Right lobe of liver (tissue), 6 donors: ENCODE results near the gene NDUFAB1. TPM values are rescaled to one million over a fixed set of nuclear protein-coding genes. Genes with fewer than 3 reads are reported as not detected.
"Not testable (repeated sequence)": the region's sequence is repeated elsewhere in the genome, so short reads cannot be mapped to it uniquely, and the experiment has no call there.

Source experiments
- ATAC-seq, 4 donors: fragments of 200-7000 bp; cut with Tn5 transposase; one replicate each; pipeline ENCODE4 v1.9.1; 2020; ENCODE audit warnings: mild to moderate bottlenecking in 4 of 4, moderate library complexity in 4 of 4
- DNase-seq, 3 donors: peaks; one replicate each; pipeline ENCODE4 v3.0.0-alpha.2; 2020
- H3K27ac ChIP-seq, 3 donors: fragments of 200-600 bp; one replicate each; pipeline ENCODE4 v1.8.0; 2022
- H3K27me3 ChIP-seq, 2 donors: fragments of 200-600 bp; one replicate each; pipeline ENCODE4 v1.8.0; 2022
- H3K36me3 ChIP-seq, 4 donors: fragments of 200-600 bp; sonication (generic) in 1 of 4; one replicate each; pipeline versions ENCODE4 v1.5.1 to v1.8.0; 2017 to 2022; ENCODE audit warnings: control low read depth in 1 of 4
- H3K4me1 ChIP-seq, 4 donors: fragments of 200-600 bp; sonication (generic) in 1 of 4; one replicate each; pipeline versions ENCODE4 v1.5.1 to v1.8.0; 2017 to 2022; ENCODE audit warnings: control low read depth in 1 of 4
- H3K4me3 ChIP-seq, 3 donors: fragments of 200-600 bp; one replicate each; pipeline ENCODE4 v1.8.0; 2022
- H3K9me3 ChIP-seq, 4 donors: fragments of 200-600 bp; sonication (generic) in 1 of 4; one replicate each; pipeline versions ENCODE4 v1.5.1 to v1.8.0; 2017 to 2022; ENCODE audit warnings: control low read depth in 1 of 4
- CTCF ChIP-seq, 4 donors: fragments of 200-600 bp in 3 of 4; fragments of 450-650 bp in 1 of 4; IDR thresholded peaks; one replicate each; pipeline versions ENCODE4 v1.5.1 to v1.8.0; 2016 to 2022; ENCODE audit warnings: antibody characterized with exemption in 4 of 4, mild to moderate bottlenecking in 2 of 4
- POLR2A ChIP-seq: fragments of 450-650 bp; IDR thresholded peaks from one replicate; pipeline ENCODE4 v1.6.1; 2017; ENCODE audit warnings: antibody characterized with exemption, mild to moderate bottlenecking
- WGBS: methylation state at CpG from one replicate; pipeline ENCODE4 v1.1.6; 2018; ENCODE audit warnings: low coverage, low lambda C conversion rate; ENCODE audit not compliant: insufficient coverage; ENCODE audit errors: missing lambda C conversion rate; 5-methylcytosine and 5-hydroxymethylcytosine counted together
- intact Hi-C, 2 donors: fragments of 100-400 bp; cut with DNase I; formaldehyde crosslinking; loops; one replicate each; pipeline versions ENCODE4 v1.11.2 to v1.14.1; 2022
- total RNA-seq, 6 experiments: library from RNA; depleted of rRNA in 2 of 6; stranded (reverse); fragments of >200 nt in 2 of 6; fragmentation: NEBNext Ultra II Directional in 3 of 6; extraction: Animal tissue kit (Norgen Biotek cat#: 25700) in 3 of 6; gene quantifications; one replicate each; pipeline versions ENCODE4 v1.1.0 to v1.2.4, GENCODE V29; 2016 to 2023
- donor health status: DM: no; HTN: yes; CAD: no.
- donor health status: DM: no; HTN: no; CAD: no.
- donor health status: DM: no; HTN: no; CAD: no.
- donor health status: DM: no; HTN: yes; CAD: no.
- donor health status: DM: no; HTN: yes; CAD: no.

Gene NDUFAB1
- total RNA-seq, 6 experiments from 2014 or later: 53.9 to 87.3 (median 63.9) TPM

GRCh38 chr16:23594186-23594585 lies 1.9 kb downstream of the NDUFAB1 start:
- TF ChIP-seq POLR2A: no peak
- TF ChIP-seq CTCF (IDR thresholded peaks at IDR 0.05): no peak
- H3K27me3 ChIP-seq: no peaks in the 10 kb centered on the region
- H3K36me3 ChIP-seq: peaks cover 0 to 30% (median 14%) of the 10 kb centered on the region in 4 donors
- no peak overlapping the region for H3K4me3 ChIP-seq
- ATAC-seq (no peak), DNase-seq (no peak)
- 100% methylated on average over 7 of the region's 12 CpGs for WGBS
- H3K4me1 ChIP-seq: peaks cover 0 to 13% (median 6%) of the 10 kb centered on the region in 4 donors
- no peaks in the 10 kb centered on the region for H3K9me3 ChIP-seq
- intact Hi-C loops: no loop called here
- H3K27ac ChIP-seq: no peak overlapping the region

- H3K36me3 ChIP-seq: peaks cover 0 to 56% (median 27%) of the 10 kb centered on the region in 4 donors
- no peaks in the 10 kb centered on the region for H3K9me3 ChIP-seq
- TF ChIP-seq CTCF (IDR thresholded peaks at IDR 0.05) (no peak), POLR2A (no peak)
- H3K4me1 ChIP-seq: peaks cover 0 to 12% (median 6%) of the 10 kb centered on the region in 4 donors
- H3K27me3 ChIP-seq: no peaks in the 10 kb centered on the region
- intact Hi-C loops: no loop called here
- DNase-seq (no peak), ATAC-seq (no peak)
- no peak overlapping the region for H3K27ac ChIP-seq
- H3K4me3 ChIP-seq: no peak overlapping the region
- WGBS: 83% methylated on average over 3 of the region's 3 CpGs
Measured at GRCh38 chr16:23590181-23590580, 5.9 kb downstream of the NDUFAB1 start.

GRCh38 chr16:23587726-23588125 lies 8.4 kb downstream of the NDUFAB1 start:
- no peak for TF ChIP-seq CTCF (IDR thresholded peaks at IDR 0.05)
- no peak for TF ChIP-seq POLR2A
- Histone ChIP-seq H3K27me3 (no peaks in the 10 kb centered on the region), H3K4me3 (no peak overlapping the region), H3K36me3 (peaks cover 0 to 63% (median 32%) of the 10 kb centered on the region in 4 donors), H3K9me3 (no peaks in the 10 kb centered on the region), H3K27ac (no peak overlapping the region), H3K4me1 (no peaks in the 10 kb centered on the region)
- ATAC-seq: no peak
- 72% methylated on average over 4 of the region's 5 CpGs for WGBS
- intact Hi-C loops: no loop called here
- DNase-seq: no peak

- Histone ChIP-seq H3K27me3 (no peaks in the 10 kb centered on the region), H3K4me1 (no peaks in the 10 kb centered on the region), H3K27ac (no peak overlapping the region), H3K36me3 (peaks cover 0 to 64% (median 32%) of the 10 kb centered on the region in 4 donors), H3K9me3 (no peaks in the 10 kb centered on the region), H3K4me3 (no peak overlapping the region)
- intact Hi-C loops: no loop called here
- TF ChIP-seq CTCF (IDR thresholded peaks at IDR 0.05): no peak
- no peak for TF ChIP-seq POLR2A
- DNase-seq (no peak), ATAC-seq (no peak)
- 66% methylated on average over 8 of the region's 14 CpGs for WGBS
Measured at GRCh38 chr16:23584186-23585076, 11.7 kb downstream of the NDUFAB1 start.

GRCh38 chr16:23583271-23583670 lies 12.8 kb downstream of the NDUFAB1 start:
- H3K27me3 ChIP-seq, H3K4me1 ChIP-seq, DNase-seq, ATAC-seq, H3K27ac ChIP-seq, intact Hi-C loops, H3K4me3 ChIP-seq, H3K9me3 ChIP-seq: not testable (repeated sequence)
- H3K36me3 ChIP-seq: peaks cover 0 to 60% (median 26%) of the 10 kb centered on the region in 4 donors
- WGBS: 100% methylated on average over 1 of the region's 30 CpGs
